Measurements from ENCODE around the gene SGF29. TPM values are rescaled to one million over a fixed set of nuclear protein-coding genes. Genes with fewer than 3 reads are reported as not detected.

Gene SGF29
- 22.9 and 26.1 TPM in 2 replicates for total RNA-seq (2014; rRNA removed; shearing (Covaris generic))

DNA sequence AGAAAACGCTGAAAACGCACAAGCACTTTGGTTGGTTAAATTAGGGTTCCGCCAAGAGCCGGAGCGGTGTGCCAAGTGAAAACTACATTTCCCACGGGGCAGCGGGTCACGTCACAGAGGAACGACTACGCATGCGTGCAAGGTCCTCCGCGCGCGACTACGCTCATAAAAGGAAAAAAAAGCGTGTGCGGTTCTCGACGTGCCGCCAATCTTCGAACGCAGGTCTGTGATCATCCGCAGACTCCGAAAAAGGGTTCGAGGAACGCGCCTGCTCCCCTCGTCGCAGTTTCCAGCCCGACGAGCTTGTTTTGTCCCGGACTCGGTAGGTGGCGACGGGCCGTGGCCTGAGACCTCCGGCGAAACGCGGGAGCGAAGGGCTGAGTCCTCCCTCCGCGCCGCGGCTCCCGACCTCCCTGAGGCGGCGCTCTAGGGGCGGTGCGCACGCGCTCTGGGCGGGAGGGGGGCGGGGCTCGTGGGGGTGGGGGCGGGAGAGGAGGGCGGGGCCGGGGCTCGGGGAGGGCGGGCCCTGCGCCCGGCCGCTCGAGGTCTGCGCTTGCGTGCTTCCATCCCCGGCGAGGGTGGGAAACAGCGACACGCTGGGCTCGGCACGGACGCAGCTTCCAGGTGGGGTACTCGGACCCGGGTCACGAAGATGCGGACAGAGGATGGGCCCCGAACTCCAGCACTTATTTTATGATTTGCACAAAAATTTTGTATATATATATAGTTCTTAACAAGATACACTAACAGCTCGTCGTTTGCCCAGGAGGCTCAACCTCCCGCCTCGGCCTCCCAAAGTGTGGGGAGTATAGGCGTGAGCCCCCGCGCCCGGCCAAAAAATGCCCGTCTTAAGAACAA lies at the start of gene SGF29:
Gene SGF29, plus strand, starts transcription at position 145 of the 858 bp plus-strand sequence. CDS start 27,150 bp downstream, outside the sequence.

DNA sequence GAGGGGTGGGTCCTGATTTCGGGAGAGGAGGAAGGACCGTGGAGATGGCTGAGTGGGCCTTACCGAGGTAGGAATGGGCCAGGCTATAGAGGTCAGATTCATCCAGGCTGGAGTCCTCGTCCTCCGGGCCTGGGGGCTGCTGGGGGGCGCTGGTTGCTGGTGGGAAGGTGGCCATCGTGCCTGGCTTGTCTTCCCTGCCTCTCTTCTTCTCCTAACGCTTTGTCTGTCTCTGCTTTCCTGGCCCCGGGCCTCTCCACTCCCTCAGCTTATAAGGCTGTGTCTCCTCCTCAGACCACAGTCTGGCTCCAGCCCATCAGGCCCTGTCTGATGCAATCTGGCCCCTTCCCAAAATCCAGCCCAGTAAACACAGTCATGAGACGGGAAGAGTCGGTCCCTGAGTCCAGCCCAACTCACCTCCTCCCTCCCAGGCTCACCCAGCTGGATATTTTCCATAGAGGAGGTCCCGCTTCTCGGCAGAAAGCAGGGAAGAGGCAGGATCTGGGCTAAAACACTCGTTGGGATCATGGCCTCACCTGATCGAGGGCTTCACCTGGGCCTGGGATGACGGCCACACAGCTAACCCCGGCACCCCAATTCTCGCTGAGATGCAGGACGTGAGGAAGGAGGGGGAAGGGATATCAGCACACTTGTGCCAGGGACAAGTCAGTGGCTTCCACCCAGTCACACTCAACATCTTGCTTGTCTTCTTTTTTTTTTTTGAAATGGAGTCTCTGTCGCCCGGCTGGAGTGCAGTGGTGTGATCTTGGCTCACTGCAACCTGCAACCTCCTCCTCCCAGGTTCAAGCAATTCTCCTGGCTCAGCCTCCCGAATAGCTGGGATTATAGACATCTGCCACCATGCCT lies 14.8 kb upstream of the SGF29 start, which contains the start of gene NUPR1:
Gene NUPR1, minus strand, starts transcription at position 242 of the 864 bp plus-strand sequence. Its CDS starts 67 bp downstream, at position 175.

DNA sequence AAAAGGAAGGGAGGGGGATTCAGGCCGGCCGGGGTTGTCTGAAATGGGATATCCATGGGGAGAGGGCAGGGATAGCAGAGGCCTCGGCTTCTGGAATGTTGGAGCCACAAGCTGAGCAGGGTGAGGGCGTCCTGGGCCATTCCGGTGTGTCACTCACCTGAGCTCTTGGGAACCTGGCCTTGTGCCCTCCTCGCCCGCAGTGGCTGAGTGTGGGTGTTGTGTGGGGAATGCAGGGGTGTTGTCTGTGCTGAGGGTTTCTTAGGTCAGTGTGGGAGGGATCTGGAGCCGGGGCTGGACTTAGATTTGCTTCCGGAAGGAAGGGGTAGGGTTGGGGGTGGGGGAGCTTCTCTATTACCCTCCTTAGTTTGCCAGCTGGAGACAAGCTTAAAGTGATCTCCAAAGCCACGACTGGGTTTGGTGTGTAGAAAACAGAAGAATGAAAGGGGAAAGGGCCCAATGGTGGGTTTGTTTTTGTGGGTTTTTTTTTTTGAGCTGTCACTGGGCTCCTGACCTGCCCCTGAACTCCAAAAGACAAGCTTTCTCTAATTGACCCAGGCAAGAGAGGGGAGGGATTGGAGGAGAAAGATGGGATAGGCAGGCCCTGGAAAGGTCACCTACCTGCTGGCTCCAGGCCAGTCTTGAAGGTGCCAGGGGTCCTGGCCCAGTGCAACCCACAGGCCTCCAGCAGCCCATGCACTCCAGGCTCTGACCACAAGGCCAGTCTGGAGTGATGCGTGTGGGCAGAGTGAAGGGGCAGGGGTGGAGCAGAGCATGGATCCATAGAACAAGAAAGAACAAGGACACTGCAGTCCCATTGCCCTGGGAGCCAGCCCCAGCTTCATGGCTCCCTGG lies 43.3 kb downstream of the SGF29 start, which contains the start of gene SULT1A2:
Gene SULT1A2, minus strand, starts transcription at position 211 of the 852 bp plus-strand sequence. CDS start 1,120 bp downstream, outside the sequence.

DNA sequence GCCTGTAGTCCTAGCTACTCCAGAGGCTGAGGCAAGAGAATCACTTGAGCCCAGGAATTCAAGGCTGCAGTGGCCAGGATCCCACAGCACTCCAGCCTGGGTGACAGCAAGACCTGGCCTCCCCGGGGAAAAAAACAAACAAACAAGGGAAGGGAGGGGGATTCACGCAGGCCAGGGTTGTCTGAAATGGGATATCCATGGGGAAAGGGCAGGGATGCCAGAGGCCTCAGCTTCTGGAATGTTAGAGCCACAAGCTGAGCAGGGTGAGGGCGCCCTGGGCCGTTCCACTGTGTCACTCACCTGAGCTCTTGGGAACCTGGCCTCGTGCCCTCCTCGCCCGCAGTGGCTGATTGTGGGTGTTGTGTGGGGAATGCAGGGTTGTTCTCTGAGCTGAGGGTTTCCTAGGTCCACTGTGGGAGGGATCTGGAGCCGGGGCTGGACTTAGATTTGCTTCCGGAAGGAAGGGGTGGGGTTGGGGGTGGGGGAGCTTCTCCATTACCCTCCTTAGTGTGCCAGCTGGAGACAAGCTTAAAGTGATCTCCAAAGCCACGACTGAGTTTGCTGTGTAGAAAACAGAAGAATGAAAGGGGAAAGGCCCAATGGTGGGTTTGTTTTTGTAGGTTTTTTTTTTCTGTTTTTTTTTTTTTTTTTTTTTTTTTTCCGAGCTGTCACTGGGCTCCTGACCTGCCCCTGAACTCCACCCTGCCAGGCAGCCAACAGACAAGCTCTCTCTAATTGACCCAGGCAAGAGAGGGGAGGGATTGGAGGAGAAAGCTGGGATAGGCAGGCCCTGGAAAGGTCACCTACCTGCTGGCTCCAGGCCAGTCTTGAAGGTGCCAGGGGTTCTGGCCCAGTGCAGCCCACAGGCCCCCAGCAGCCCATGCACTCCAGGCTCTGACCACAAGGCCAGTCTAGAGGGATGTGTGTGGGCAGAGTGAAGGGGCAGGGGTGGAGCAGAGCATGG lies 56.2 kb downstream of the SGF29 start, which contains the start of gene SULT1A1:
Gene SULT1A1, minus strand, starts transcription at position 414 of the 964 bp plus-strand sequence. CDS start 1,189 bp downstream, outside the sequence.

DNA sequence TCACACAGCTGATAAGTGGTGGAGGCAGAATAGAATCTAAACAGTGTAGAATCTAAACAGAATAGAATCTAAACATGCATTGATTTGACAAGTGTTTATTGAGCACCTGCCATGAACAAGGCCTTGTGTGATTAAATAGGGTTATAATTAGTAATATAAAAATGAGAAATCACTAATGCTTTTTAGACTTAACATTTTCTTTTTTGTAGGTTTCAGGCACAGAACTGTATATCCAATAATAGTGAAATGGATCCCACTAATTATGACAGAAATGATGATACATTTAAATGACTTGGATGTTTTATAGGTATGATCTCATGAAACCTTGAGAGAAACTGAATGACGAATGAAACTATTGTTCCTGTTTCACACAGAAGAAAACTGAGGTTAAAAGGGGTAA lies 84.0 kb downstream of the SGF29 start, which contains the start of gene NPIPB8:
Gene NPIPB8, plus strand, starts transcription at position 301 of the 400 bp plus-strand sequence. CDS start 296 bp downstream, outside the sequence.

Other genes starting within 250 kb of the SGF29 start
- gene NPIPB6, start 190.4 kb upstream of the SGF29 start, total RNA-seq (2014; rRNA removed; shearing (Covaris generic)): 2.0 and 3.2 TPM in 2 replicates
- gene EIF3CL, start 150.1 kb upstream of the SGF29 start, total RNA-seq (2014; rRNA removed; shearing (Covaris generic)): 75.5 and 80.9 TPM in 2 replicates
- gene NPIPB7, start 81.6 kb upstream of the SGF29 start, total RNA-seq (2014; rRNA removed; shearing (Covaris generic)): not detected in 2 replicates
- 10.3 and 15.0 TPM in 2 replicates for gene CLN3, start 61.8 kb upstream of the SGF29 start, total RNA-seq (2014; rRNA removed; shearing (Covaris generic))
- 0.05 and 0.19 TPM in 2 replicates for gene APOBR, start 59.3 kb upstream of the SGF29 start, total RNA-seq (2014; rRNA removed; shearing (Covaris generic))
- gene IL27, start 47.1 kb upstream of the SGF29 start, total RNA-seq (2014; rRNA removed; shearing (Covaris generic)): not detected in 2 replicates
- 15.4 and 20.1 TPM in 2 replicates for gene NUPR1, start 14.9 kb upstream of the SGF29 start, total RNA-seq (2014; rRNA removed; shearing (Covaris generic))
- not detected in 2 replicates for gene SULT1A2, start 43.1 kb downstream of the SGF29 start, total RNA-seq (2014; rRNA removed; shearing (Covaris generic))
- 0.80 and 1.6 TPM in 2 replicates for gene SULT1A1, start 56.1 kb downstream of the SGF29 start, total RNA-seq (2014; rRNA removed; shearing (Covaris generic))
- not detected in 2 replicates for gene NPIPB8, start 84.1 kb downstream of the SGF29 start, total RNA-seq (2014; rRNA removed; shearing (Covaris generic))
- gene EIF3C, start 157.5 kb downstream of the SGF29 start, total RNA-seq (2014; rRNA removed; shearing (Covaris generic)): 578 and 662 TPM in 2 replicates
- gene NPIPB9, start 197.9 kb downstream of the SGF29 start, total RNA-seq (2014; rRNA removed; shearing (Covaris generic)): 0.72 and 2.2 TPM in 2 replicates

Data from A375 (cell line).